ENCODE measurements around the gene TTLL11.
A peak's percentile ranks its signal among the peaks of the same experiment; 100 is the strongest.
"Not testable (repeated sequence)": the region's sequence is repeated elsewhere in the genome, so short reads cannot be mapped to it uniquely, and the experiment has no call there.

Gene TTLL11

DNA sequence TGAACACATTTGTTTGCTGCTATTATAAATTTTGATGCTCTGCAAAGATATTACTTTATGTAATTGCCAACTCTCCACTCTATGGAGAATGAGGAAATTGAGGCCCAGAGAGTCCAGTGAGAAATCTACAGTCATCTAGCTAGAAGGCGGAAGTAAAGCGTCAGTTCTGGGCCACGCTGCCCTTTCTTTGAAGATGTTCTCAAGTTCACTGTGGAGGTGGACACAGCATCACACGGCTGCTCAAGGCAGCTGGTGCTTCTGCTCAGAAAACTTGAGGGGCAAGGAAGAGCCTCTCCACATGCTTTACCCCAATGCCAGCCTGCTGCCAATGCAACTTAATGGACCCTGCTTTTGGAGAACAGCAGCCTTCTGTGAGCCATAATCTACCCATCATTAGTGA, 96.3 kb downstream of the TTLL11 start:
- no peak for DNase-seq

GRCh38 chr9:121995997-121996396, 97.1 kb downstream of the TTLL11 start:
- no peak for DNase-seq

DNA sequence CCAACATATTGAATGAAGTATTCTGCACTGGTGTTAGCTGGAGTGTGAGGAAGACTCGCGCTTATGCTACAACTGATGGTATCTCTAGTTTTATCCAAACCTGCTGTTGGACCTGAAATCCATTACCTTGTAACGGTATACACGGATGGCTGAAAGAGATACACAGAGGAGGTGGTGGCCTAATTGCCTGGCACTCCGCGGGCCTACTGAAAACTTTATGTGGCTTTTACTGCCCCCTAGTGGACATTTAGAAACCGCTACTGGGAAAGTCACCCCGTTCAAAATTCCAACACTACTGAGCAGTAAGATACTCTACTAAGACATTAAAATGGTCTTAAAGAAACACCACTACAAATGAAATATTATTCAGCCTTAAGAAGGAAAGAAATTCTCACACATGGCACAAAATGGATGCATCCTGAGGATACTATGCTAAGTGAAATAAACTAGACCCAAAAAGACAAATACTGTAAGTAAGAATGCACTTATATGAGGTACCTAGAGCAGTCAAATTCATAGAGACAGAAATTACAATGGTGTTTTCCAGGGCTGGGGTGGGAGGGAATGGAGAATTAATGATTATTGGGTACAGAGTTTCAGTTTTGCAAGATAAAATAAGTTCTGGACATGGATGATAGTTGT, 100.4 kb downstream of the TTLL11 start:
- peak; percentile 36 for DNase-seq

- no peak for DNase-seq
Observed at GRCh38 chr9:121991307-121991661, 101.8 kb downstream of the TTLL11 start.

DNA sequence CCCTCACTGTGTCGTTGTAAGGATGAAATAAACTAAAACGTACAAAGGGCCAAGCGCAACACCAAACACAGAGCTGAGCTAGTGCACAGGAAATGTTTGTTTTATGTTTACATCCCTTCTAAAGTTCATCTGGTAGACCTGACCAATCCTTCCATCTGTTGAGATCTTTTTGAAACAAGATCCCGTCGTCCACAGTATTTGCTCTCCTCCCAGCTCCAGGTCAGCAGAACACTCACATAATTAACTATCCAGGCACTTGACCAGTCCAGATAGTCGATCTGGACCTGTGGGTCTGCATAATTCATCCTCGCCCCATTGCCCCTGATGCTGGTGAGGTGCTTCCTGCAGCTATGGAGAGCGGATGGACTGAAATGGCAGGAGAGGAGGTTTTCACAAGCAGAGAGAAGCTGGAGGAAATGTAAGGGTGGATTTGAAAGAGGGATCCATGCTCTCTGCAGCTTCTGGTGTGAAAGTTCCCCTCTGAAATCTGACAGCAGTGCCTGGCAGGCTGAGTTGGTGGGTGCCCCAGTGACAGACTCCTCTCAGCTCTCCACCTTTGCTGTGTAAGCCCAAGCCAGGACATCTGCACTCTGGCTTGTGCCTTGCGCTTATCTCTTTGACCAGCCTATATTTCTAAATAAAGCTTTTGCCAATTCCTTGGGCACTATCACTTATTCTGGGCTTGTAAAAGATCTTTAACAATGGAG, 102.4 kb downstream of the TTLL11 start:
- no peak for DNase-seq

DNA sequence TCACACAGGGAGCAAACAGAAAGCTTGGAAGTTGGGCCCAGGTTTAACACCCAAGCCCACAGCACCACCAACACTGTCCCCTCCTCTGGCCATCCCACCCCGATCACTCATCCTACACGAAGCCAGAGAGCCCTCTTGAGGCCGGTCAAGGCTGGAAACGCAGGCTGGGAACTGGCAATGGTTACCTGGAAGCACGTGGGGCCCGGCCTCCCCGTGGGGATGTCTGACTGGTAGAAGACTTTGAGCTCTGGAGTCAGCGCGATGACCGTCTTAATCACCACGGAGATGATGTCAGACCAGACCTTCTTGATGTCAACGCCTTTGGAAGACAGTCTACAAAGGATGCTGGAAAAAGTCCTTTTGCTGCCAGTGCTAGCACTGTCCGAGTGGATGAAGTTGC, 104.1 kb downstream of the TTLL11 start:
- no peak for DNase-seq

DNA sequence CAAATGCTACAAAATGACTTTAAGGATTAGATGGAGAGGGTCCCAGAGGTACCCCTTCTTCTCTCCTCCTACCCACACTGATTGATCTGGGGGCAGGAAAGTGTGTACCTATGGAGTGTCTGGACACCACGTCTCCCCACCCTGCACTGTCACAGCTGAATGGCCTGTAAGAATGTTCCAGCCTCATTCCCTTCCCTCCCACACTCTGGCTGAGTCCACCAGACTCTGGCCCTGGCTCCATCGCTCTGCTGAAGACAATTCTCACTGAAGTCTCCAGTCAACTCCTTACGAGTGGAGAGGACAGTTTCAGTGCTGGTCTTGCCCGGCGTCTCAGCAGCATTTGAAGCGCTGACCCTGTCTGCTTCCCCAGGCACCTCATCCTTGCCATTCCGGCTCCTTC, 105.8 kb downstream of the TTLL11 start:
- DNase-seq: no peak

DNA sequence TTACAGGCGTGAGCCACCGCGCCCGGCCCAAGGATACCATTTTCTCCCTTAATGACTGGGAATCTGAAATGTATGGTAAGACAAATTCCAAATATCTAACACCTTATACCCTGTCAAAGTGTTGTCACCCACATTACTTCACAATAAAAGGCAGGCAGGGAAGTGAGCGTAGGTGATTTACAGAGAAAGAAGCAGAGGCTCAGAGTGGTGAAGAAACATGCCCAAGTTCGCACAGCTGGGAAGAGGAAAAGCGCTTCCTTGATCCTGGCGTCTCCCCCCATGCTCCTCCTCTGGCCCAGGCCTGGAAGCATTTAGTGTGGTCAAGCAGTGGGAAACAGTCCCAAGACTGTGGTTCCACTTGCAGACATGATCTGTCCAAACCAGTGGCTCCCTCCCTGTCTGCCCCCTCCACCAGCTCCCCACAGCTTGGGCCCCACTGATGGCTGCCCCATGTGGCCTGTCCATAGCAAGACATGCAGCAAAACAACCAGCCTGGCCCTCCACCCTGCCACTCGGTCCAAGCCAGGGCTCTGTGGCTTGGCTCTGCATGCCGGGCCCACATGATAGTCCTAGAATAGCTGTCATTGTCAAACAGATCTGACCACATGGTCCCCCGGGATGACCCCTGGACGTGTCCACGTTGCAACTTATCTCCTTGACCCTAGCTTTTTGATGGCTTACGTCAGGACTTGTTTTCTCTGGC, 107.2 kb downstream of the TTLL11 start:
- DNase-seq: no peak

DNA sequence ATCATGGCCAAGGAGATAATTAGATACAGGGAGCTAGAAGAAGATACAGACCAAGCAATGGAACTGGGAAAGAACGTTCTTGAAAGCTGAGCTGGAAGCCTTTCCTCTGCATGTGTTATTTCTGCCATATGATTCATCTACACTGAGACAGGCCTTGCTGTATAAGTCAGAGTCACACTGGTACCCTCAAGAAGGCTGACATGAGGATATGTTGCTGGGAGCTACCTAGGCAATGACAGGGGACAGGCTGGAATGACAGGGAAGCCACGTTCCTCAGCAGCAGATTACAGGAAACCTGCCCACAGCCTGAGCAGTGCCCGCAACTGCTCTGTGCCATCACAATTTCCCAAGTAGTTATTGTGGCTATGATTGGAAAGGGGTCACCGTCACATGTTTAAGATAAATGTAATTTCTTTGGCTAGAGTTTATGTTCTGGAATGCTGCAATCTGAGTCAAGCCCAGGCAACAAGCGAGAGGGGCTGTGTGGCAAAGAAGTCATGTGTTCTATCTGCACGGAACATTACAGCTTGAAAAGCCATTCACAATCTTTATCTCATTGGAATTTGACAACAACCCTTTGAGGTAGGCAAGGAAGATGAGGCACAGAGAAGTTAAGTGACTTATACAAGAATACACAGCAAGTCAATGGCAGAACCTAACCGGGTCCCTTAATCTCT, 108.2 kb downstream of the TTLL11 start:
- DNase-seq: no peak

DNA sequence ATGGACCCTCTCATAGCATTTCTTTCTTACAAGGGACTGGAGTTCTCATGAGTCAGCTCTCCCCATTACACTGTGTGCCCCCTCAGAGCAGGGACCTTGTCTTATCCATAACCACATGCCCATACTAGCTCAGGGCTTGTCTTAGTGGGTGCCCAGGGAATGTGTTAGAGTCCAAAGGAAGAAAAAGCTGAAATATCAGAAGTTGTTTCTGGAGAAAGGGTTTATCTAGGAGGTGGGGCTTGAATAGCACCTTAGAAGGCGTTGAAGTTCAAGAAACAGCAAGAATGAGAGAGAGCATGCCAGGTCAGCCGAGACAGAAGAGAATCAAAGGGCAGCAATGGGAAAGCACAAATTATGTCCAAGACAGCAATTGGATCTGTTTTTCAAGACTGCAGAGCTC, 109.4 kb downstream of the TTLL11 start:
- no peak for DNase-seq

DNA sequence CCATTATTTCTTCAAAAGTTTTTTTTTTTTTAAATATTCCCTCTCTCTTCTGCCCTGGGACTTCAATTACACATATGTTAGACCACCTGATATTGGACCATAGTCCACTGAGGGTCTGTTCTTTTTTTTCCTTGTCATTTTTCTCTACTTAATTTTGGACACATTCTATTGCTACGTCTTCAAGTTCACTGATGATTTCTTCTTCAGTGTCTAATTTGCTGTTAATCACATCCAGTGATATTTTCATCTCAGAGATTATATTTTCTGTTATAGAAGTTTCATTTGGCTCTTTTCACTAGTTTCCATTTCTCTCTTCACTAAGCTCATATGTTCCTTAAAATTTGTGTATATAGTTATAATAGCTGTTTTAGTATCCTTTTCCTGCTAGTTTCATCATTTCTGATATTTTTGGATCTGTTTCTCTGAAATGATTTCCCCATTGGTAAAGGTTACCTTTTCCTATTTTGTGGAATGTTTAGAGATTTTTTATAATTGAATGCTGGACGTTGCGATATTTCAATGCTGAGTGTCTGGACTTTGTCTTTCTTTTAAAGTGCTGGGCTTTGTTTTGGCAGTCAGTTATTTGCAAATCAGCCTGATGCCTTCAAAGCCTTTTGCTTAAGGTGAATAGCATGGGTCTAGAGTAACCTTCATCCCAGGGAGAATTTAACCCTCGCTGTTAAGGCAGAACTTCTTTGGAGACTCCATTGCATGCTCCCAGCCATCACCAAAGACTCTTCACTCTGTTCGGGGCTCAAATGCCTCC, 111.8 kb downstream of the TTLL11 start:
- no peak for DNase-seq

DNA sequence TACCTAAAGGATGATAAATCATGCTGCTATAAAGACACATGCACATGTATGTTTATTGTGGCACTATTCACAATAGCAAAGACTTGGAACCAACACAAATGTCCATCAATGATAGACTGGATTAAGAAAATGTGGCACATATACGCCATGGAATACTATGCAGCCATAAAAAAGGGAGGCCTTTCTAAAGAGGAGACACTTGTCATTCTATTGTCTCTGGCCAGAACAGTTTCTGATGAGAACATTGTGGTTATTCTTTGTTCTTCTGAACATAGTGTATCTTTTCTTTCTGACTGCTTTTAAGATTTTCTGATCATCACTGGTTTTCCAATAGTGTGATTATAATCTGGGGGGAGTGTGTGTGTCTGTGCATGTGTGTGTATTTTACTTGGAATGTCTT, 112.4 kb downstream of the TTLL11 start:
- DNase-seq: not testable (repeated sequence)

- DNase-seq: no peak
Observed at GRCh38 chr9:121979736-121980135, 113.4 kb downstream of the TTLL11 start.

GRCh38 chr9:121976751-121977150, 116.4 kb downstream of the TTLL11 start:
- no peak for DNase-seq

DNA sequence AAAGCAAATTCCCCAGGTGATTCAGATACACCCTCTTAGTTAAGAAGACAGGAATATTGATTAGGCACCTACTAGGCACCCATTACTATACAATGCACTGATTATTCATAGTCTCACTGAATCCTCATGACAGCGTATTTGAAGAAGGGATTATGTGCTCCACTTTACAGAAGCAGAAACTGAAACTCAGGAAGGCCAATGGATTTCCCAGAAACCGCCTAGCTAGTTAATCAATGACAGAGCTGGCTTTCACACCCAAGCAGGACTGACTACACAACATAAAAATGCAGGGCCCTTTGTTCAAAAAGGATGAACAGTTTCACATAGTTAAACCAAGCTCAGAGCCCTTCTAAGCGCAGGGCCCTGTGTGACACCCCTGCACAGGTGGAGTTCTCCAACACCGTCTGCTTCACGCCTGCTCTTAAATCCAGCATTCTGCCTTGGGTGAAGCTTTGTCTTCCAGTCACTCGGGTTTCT, 117.3 kb downstream of the TTLL11 start:
- DNase-seq: no peak

DNA sequence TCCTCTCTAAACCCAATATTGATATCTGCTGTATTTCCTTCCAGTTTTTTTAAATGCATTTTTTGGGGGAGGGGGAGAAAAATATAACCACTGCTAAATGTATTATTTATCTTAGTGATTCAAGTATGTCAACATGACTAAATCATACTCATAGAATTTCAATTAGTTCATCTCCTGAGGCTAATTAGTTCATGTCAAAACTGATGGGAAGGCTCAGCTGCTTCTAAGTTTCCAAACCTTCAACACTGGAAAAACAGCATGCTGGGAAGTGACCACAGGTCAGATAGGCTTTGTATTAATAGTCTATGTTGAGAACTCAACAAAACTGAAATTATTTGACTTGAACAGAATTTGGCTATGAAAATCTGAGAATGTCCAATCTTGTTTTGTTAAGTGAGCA, 118.7 kb downstream of the TTLL11 start:
- DNase-seq: no peak

DNA sequence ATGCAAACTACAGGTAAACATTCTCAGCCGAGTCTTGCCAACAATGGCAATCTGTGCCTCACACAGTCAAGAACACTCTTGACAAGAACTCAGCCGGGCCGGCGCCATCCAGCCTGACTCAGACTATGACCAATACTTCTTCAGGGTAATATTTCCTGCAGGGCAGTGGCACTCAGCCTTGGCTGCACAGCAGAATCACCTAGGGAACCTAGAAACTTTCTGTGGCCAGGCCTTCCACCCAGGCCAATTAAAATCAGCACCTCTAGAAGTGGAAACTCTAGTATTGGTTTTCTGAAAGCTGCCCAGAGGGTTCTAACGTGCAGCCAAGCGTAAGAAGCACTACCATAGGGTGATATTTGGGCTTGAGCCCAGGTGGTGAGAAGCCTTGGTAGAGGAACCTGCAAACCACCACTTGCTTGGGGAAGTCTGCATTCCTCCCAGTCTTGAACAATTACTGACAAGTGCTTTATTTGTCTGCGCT, 120.6 kb downstream of the TTLL11 start:
- no peak for DNase-seq

DNA sequence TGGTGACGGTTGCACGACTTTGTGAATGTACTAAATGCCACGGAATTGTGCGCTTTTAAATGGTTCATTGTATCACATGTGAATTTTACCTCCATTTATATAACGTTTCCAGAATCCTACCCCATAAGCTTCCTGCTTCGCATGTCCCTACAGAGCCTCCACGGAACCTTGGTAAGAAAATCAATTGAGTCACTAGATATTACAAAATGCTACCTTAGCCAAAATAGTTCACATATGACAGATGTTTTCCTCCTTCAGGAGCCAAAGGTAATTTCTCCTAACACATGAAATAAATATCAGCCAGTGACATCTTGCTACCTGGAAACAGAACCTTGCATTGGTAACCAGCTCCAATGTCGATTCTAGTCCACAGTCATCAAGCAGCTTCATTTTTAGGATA, 125.1 kb downstream of the TTLL11 start:
- DNase-seq: no peak

DNA sequence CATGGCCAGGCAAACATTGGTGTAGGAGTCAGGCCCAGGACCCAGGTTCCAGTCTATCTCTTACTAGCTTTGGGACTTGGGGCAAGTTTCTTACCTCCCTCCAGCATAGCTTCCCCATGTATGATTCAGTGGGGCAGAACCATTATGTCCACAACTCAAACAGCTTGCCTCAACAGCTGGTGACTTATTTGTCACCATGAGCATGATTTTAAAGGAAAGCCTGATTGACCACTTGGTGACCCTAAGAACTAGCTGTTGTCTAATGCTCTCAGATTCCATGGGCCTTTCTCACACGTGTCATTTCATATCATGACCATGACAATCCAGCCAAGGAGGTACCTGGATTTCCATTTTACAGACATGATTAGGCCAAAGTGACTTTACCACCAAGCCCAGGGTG, 126.4 kb downstream of the TTLL11 start:
- DNase-seq: no peak

GRCh38 chr9:121963528-121963995, 129.5 kb downstream of the TTLL11 start:
- DNase-seq: no peak

GRCh38 chr9:121962421-121962820, 130.7 kb downstream of the TTLL11 start:
- DNase-seq: no peak

GRCh38 chr9:121960665-121961064, 132.4 kb downstream of the TTLL11 start:
- no peak for DNase-seq

GRCh38 chr9:121958530-121958929, 134.6 kb downstream of the TTLL11 start:
- no peak for DNase-seq

All from DMS 273 treated with DMSO at 0.1 percent for 48 hours (cell line).